Lung (tissue), 12 donors: ENCODE measurements around the gene ITGB2. TPM values are rescaled to one million over a fixed set of nuclear protein-coding genes. Genes with fewer than 3 reads are reported as not detected.

Experiments used
- ATAC-seq: fragments of 200-7000 bp; cut with Tn5 transposase; one replicate; pipeline ENCODE4 v1.9.1; 2020; ENCODE audit warnings: moderate number of reproducible peaks; ENCODE audit not compliant: insufficient read depth, low FRiP score
- DNase-seq, 3 donors: peaks; one replicate each; pipeline ENCODE4 v3.0.0-alpha.2; 2013 to 2017
- H3K27ac ChIP-seq, 2 donors: one replicate each; pipeline ENCODE4 v1.5.1; 2013; ENCODE audit warnings: mild to moderate bottlenecking in 2 of 2, moderate library complexity in 2 of 2, control low read depth in 1 of 2, inconsistent platforms in 1 of 2, low read depth in 1 of 2, low read length in 1 of 2
- H3K27me3 ChIP-seq, 3 donors: one replicate each; pipeline ENCODE4 v1.5.1; 2013; ENCODE audit warnings: low read length in 2 of 3; ENCODE audit not compliant: control insufficient read depth in 3 of 3, insufficient read depth in 3 of 3
- H3K36me3 ChIP-seq, 4 donors: one replicate each; pipeline ENCODE4 v1.5.1; 2013; ENCODE audit warnings: low read length in 4 of 4, mild to moderate bottlenecking in 1 of 4, moderate library complexity in 1 of 4; ENCODE audit not compliant: control insufficient read depth in 4 of 4, insufficient read depth in 4 of 4
- H3K4me1 ChIP-seq, 5 donors: one replicate each; pipeline ENCODE4 v1.5.1; 2013; ENCODE audit warnings: low read length in 5 of 5, mild to moderate bottlenecking in 2 of 5, moderate library complexity in 1 of 5; ENCODE audit not compliant: control insufficient read depth in 5 of 5, insufficient read depth in 5 of 5
- H3K4me3 ChIP-seq: one replicate; pipeline ENCODE4 v1.5.1; 2013; ENCODE audit warnings: mild to moderate bottlenecking, control low read depth, moderate library complexity
- H3K9ac ChIP-seq, 2 donors: one replicate each; pipeline ENCODE4 v1.5.1; 2013; ENCODE audit warnings: low read length in 2 of 2, control low read depth in 1 of 2; ENCODE audit not compliant: insufficient read depth in 1 of 2
- H3K9me3 ChIP-seq, 4 donors: one replicate each; pipeline ENCODE4 v1.5.1; 2013; ENCODE audit warnings: low read length in 3 of 4, mild to moderate bottlenecking in 1 of 4, moderate library complexity in 1 of 4; ENCODE audit not compliant: control insufficient read depth in 4 of 4, insufficient read depth in 3 of 4
- CTCF ChIP-seq: IDR thresholded peaks from 2 replicates; pipeline ENCODE4 v1.5.1; 2012; ENCODE audit warnings: mild to moderate bottlenecking; ENCODE audit errors: control extremely low read depth, extremely low read depth
- WGBS, 2 donors: extraction: QIAGEN DNeasy Blood & Tissue Kit; methylation state at CpG; one replicate each; pipeline ENCODE4 v1.1.7; 2013; 5-methylcytosine and 5-hydroxymethylcytosine counted together
- polyA plus RNA-seq, 2 donors: library from polyadenylated mRNA; stranded (reverse); fragments of 200-250 nt; gene quantifications; one replicate each; pipeline ENCODE4 v1.2.1, GENCODE V29; 2013
- total RNA-seq, 2 donors: library from RNA; depleted of rRNA in 1 of 2; stranded (reverse); fragments of >200 nt in 1 of 2; gene quantifications; one replicate each; pipeline ENCODE4 v1.2.1, GENCODE V29; 2014 to 2021
- donor health status: control.
- donor health status: control.
- donor health status: Bipolar disorder and iron deficiency.
- donor health status: healthy.
- donor health status: DM: yes; HTN: yes; CAD: no.

ITGB2 gene
- total and polyA plus RNA-seq, 4 donors = 52.9 to 376 (median 187) TPM

GRCh38 chr21:44887126-44887806 lies 33.4 kb downstream of the ITGB2 start:
- WGBS, 2 donors = 83 to 93% methylated on average over 11 of the region's 11 CpGs

GRCh38 chr21:44886113-44887075 lies 34.3 kb downstream of the ITGB2 start:
- H3K36me3 ChIP-seq = peaks cover 0 to 13% (median 0%) of the 10 kb centered on the region in 4 donors
- H3K4me1 ChIP-seq = peaks cover 0 to 10% (median 0%) of the 10 kb centered on the region in 5 donors
- ATAC-seq (no peak), DNase-seq (no peak)
- peaks cover 0 to under 1% (median 0%) of the 10 kb centered on the region in 3 donors for H3K27me3 ChIP-seq
- TF ChIP-seq CTCF = no peak
- no peaks in the 10 kb centered on the region for H3K9me3 ChIP-seq
- no peak overlapping the region for H3K9ac ChIP-seq
- H3K27ac ChIP-seq = no peak overlapping the region
- no peak overlapping the region for H3K4me3 ChIP-seq
- WGBS, 2 donors = 92 to 93% methylated on average over 44 of the region's 44 CpGs

More at GRCh38 chr21:44887126-44887806, 33.4 kb downstream of the ITGB2 start:
- peaks cover 0 to 8% (median 0%) of the 10 kb centered on the region in 3 donors for H3K27me3 ChIP-seq
- TF ChIP-seq CTCF = no peak
- ATAC-seq (no peak), DNase-seq (no peak)
- no peak overlapping the region for H3K4me3 ChIP-seq
- peaks cover 0 to 2% (median 0%) of the 10 kb centered on the region in 5 donors for H3K4me1 ChIP-seq
- H3K9ac ChIP-seq = no peak overlapping the region
- no peaks in the 10 kb centered on the region for H3K9me3 ChIP-seq
- no peak overlapping the region for H3K27ac ChIP-seq
- H3K36me3 ChIP-seq = peaks cover 0 to 15% (median 0%) of the 10 kb centered on the region in 4 donors

GRCh38 chr21:44885615-44886014 lies 35.1 kb downstream of the ITGB2 start:
- Histone ChIP-seq H3K9ac (no peak overlapping the region), H3K27ac (no peak overlapping the region), H3K4me3 (no peak overlapping the region), H3K36me3 (peaks cover 0 to 11% (median 0%) of the 10 kb centered on the region in 4 donors), H3K9me3 (no peaks in the 10 kb centered on the region), H3K27me3 (no peaks in the 10 kb centered on the region), H3K4me1 (peaks cover 0 to 11% (median 0%) of the 10 kb centered on the region in 5 donors)
- DNase-seq (no peak), ATAC-seq (no peak)
- no peak for TF ChIP-seq CTCF
- WGBS, 2 donors = 80 to 88% methylated on average over 11 of the region's 11 CpGs
